ENCODE measurements around the gene SEC11C.

SEC11C gene

DNA sequence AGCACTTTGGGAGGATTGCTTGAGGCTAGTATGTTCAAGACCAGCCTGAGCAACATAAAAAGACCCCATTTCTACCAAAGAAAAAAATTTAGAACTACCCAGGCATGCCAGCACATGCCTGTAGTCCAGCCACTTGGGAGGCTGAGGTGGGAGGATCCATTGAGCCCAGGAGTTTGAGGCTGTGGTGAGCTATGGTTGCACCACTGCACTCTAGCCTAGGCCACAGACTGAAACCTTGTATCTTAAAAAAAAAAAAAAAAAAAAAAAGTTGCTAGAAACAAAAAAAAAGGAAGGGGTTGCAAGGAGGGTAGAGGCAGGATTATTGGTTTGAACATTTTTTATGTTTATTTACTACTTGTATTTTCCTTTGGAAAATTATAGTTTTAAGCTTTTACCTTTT is 4.8 kb downstream of the SEC11C start:
- no peak for DNase-seq (ENCODE audit: low read depth in 2 of 2)

DNA sequence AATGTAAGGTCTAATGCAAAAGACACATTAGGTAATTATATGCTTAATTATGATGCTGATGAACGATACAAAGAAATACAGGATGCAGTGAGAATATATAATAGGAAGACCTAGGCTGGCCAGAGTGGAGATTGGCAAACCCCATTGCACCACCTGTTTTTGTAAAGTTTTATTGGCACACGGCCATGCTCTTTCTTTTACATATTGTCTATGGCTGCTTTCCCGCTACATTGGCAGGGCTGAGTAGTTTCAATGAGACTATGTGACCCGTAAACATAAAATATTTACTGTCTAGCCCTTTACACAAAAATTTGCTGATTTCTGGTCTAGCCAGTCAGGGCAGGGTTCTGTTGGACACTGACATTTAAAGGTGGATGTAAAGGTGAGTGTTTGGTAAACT is 5.4 kb downstream of the SEC11C start:
- DNase-seq (ENCODE audit: low read depth in 2 of 2) = no peak

DNA sequence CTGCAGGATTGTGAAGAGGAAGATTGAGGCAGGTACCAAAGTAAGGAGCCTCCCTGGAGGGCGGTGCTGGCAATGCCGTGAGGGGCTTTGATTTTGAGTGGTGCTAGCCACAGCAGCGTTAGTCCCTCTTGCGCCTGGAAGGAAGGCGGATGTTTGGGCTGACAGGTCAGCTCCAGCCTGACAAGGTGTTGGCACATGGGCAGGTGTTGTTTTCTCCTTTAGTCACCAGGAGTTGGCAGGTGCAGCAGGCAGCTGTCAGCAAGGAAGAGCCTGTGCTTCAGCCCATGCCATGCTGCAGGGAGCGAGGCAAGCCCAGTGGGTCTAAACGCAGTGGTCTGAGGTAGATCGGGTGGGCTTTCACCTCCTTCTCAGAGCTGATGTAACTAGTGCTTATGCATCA is 8.5 kb downstream of the SEC11C start:
- DNase-seq (ENCODE audit: low read depth in 2 of 2) = no peak

- DNase-seq (ENCODE audit: low read depth in 2 of 2) = no peak
Measured at GRCh38 chr18:59149007-59149406, 9.3 kb downstream of the SEC11C start.

DNA sequence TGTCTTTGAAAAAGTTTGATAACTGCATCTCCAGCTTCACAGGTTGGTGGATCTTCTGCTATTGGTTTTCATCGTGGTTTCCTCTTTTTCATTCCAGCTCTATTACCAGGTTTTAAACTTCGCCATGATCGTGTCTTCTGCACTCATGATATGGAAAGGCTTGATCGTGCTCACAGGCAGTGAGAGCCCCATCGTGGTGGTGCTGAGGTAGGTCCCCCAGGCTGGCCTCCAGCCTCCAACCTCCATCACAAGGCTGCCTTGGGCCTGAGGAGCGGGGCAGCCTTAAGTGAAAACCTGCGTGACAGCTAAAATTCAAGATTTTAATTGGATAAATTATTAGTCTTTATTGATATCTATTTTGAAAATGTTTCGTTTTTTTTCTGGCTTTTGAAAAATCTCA is 9.7 kb downstream of the SEC11C start:
- DNase-seq (ENCODE audit: low read depth in 2 of 2) = no peak

DNA sequence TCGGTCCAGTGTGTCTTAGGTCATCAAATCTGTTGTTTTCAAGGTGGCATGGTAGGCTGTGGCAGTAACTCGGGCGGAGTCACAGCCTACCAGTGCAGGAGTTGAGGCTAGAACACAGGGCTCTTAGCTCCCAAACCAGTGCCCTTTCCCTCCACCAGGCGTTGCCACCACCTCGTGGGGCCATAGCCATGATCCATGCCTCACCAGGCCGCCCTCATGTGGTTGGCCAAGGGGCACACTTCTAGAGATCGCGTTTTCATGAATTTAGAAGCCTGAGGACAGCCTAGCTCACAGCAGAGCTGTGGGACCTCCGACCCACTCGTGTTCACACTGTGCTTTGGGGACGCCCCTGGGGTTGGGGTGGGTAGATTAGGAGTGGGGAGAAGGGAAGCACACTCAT is 10.6 kb downstream of the SEC11C start:
- DNase-seq (ENCODE audit: low read depth in 2 of 2) = no peak

GRCh38 chr18:59155153-59155552 is 15.5 kb downstream of the SEC11C start:
- no peak for DNase-seq (ENCODE audit: low read depth in 2 of 2)

DNA sequence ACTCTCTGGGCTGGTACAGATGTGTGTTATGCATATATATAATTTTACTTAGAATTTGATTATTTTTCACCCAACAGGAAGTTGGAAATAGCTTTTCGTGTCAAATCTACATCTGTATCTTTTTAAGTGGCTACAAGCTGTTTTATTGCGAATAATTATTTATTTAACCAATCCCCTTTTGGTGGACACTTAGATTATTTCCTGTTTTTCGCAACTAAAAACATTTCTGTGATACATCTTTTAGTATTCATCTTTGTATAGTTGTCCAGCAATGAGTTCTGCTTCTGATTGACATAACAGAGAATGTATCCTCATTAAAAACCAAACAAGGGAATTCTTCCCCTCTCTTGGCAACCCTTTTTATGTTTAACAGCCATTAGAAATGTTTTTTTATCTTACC is 16.6 kb downstream of the SEC11C start:
- no peak for DNase-seq (ENCODE audit: low read depth in 2 of 2)

- no peak for DNase-seq (ENCODE audit: low read depth in 2 of 2)
Measured at GRCh38 chr18:59159265-59159664, 19.6 kb downstream of the SEC11C start.

GRCh38 chr18:59159986-59160385 is 20.3 kb downstream of the SEC11C start:
- no peak for DNase-seq (ENCODE audit: low read depth in 2 of 2)

DNA sequence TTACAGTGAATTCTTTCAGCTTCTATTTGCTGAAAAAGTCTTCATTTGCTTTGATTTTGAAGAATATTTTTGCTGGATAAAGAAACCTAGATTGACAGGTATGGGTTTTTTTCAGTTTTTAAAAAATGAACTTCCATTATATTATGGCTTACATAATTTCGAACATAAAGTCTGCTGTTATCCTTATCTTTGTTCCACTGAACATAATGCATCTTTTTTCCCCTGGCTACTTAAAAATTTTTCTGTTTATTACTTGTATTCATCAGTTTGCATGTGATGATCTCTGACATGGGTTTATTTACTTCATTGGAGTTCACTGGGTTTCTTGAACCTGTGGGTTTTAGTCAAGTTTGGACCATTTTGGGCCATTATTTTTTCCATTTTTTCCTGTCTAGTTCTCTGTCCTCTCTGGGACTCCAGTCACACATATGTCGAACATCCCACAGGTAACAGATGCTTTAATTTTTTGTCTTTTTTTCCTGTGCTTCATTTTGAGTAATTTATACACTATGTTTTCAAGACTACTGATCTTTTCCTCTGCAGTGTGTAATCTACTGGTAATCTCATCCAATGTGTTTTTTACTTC is 33.1 kb downstream of the SEC11C start:
- no peak for DNase-seq (ENCODE audit: low read depth in 2 of 2)

DNA sequence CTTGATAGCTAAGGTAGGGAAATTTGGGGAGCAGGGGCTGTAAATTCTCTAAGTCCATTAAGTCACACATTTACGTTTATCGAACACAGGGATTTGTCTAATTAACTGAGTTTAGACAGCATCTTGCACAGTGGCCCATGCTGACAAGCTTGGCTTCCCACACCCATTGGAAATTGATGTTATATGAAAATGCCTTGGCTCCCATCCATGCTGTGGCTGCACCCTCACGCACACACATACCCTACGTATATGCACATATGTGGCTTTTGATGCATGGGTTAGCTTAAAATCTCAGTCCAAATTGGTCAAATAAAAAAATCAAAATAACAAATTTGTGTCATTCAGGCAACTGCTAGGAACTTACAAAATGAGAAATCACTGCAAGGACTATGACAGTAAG is 37.8 kb downstream of the SEC11C start:
- DNase-seq (ENCODE audit: low read depth in 2 of 2) = no peak

- DNase-seq (ENCODE audit: low read depth in 2 of 2) = no peak
Measured at GRCh38 chr18:59180150-59180845, 40.6 kb downstream of the SEC11C start.

GRCh38 chr18:59182673-59183072 is 43.0 kb downstream of the SEC11C start:
- no peak for DNase-seq (ENCODE audit: low read depth in 2 of 2)

DNA sequence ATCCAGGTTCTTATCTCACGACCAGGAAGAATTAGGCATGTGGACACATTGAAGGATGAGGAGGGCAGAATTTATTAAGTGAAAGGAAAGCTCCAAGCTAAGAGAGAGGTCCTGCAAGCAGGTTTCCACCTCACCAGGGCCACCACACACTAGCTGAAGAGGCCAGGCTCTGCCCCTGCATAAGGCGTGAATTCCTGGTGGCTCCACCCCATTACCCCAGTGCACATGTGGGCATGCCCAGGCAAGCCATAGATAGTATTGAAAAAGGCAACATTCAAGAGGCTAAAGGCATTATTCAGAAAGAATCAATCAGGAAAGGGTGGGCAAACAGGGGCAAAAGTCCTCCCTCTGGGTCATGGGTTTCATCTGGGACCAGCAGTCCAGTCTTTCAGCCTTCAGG is 49.3 kb downstream of the SEC11C start:
- DNase-seq (ENCODE audit: low read depth in 2 of 2) = no peak

- no peak for DNase-seq (ENCODE audit: low read depth in 2 of 2)
Measured at GRCh38 chr18:59189746-59190145, 50.1 kb downstream of the SEC11C start.

GRCh38 chr18:59196161-59196725 is 56.6 kb downstream of the SEC11C start:
- DNase-seq (ENCODE audit: low read depth in 2 of 2) = no peak

DNA sequence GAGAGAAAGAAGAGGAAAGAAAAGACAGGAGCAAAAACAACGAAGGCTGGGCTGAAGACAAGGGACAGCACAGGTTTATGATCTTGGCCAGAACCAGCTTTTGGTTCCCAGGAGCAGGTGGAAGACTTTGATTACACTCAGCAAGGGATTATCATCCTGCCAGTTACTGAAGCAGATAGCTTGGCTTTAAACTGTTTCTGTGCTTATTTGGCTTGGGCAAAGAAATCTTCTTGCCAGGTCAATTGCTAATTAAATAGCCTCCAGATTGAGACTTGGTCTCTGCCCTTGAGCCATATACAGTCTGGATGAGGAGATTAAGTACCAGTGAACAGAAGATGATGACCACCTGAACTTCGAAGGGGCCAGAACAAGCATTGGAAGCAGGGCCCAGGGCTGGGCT is 58.0 kb downstream of the SEC11C start:
- no peak for DNase-seq (ENCODE audit: low read depth in 2 of 2)

- DNase-seq (ENCODE audit: low read depth in 2 of 2) = no peak
Measured at GRCh38 chr18:59198215-59198614, 58.5 kb downstream of the SEC11C start.

GRCh38 chr18:59200787-59201186 is 61.1 kb downstream of the SEC11C start:
- no peak for DNase-seq (ENCODE audit: low read depth in 2 of 2)

DNA sequence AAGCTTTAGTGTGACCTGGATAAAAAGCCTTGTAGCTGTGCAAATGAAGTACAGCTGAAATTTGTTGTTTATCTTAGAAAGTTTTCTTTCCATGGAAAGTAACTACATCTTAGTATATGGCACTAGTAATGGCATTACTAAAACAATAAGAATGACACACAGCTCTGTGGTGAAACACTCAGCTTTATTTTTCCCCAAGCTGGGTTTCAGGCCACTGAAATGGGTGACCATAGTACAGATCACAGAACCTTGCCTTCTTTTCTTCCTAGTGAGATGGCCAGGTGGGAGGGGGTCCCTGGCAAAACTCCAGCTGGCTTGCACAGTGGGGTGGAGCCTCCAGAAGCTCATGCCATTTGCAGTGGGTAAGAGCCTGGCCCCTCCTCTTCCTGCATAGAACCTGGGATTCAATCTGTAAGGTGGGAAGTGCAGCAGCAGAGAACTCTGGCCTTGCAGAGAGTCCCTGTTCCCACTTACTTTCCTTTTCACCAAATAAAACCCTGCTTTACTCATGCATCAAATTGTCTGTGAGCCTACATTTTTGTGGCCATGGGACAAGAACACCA is 62.7 kb downstream of the SEC11C start:
- no peak for DNase-seq (ENCODE audit: low read depth in 2 of 2)

GRCh38 chr18:59207506-59207905 is 67.8 kb downstream of the SEC11C start:
- no peak for DNase-seq (ENCODE audit: low read depth in 2 of 2)

All from activated CD4-positive, alpha-beta T cell treated with anti-CD3 and anti-CD28 coated beads for 24 hours (primary cell).